SK-N-SH (cell line): ENCODE measurements around the gene NFE2. TPM values are rescaled to one million over a fixed set of nuclear protein-coding genes. Genes with fewer than 3 reads are reported as not detected.

Experiments
- CTCF ChIA-PET: fragments of 300-600, 350-600 bp; formaldehyde crosslinking; extraction: SDS; loops from one replicate; lab custom pipeline; 2021; lab: Yijun Ruan, JAX
- POLR2A ChIA-PET: fragments of 350-600 bp; sonication (Branson Sonifier 250); formaldehyde crosslinking; extraction: SDS; loops from one replicate; lab custom pipeline; 2020; ENCODE audit warnings: antibody characterized with exemption, inconsistent platforms; lab: Yijun Ruan, JAX
- DNase-seq: peaks from one replicate; pipeline ENCODE4 v3.0.0; 2012
- H2AFZ ChIP-seq: fragments of 200-600 bp; sonication (generic); 2 replicates; pipeline ENCODE4 v1.8.1; 2016; ENCODE audit warnings: antibody characterized with exemption, mild to moderate bottlenecking, low read depth
- H3F3A ChIP-seq: fragments of 200-600 bp; sonication (generic); replicated peaks from 2 replicates; pipeline ENCODE3; 2016; ENCODE audit warnings: antibody characterized with exemption, mild to moderate bottlenecking; ENCODE audit not compliant: insufficient read depth
- H3K27ac ChIP-seq, 2 experiments: fragments of 200-500 bp in 1 of 2; fragments of 200-600 bp in 1 of 2; sonication (Bioruptor generic) in 1 of 2; sonication (generic), shearing (Covaris generic) in 1 of 2; 2 replicates each; pipeline versions ENCODE4 v1.5.1 to v1.6.1; 2014 to 2016; ENCODE audit warnings: low read depth in 2 of 2, inconsistent platforms in 1 of 2, low read length in 1 of 2, mild to moderate bottlenecking in 1 of 2, mixed read lengths in 1 of 2
- H3K27me3 ChIP-seq: fragments of 200-600 bp; sonication (generic), shearing (Covaris generic); 2 replicates; pipeline ENCODE4 v1.6.1; 2016; ENCODE audit warnings: mixed run types; ENCODE audit not compliant: insufficient read depth
- H3K36me3 ChIP-seq, 2 experiments: fragments of 200-500 bp in 1 of 2; fragments of 200-600 bp in 1 of 2; sonication (Bioruptor generic) in 1 of 2; sonication (generic) in 1 of 2; replicated peaks in 1 of 2; 2 replicates each; pipeline versions ENCODE3 to v1.5.1; 2014 to 2016; ENCODE audit warnings: low read length in 1 of 2, mild to moderate bottlenecking in 1 of 2; ENCODE audit not compliant: insufficient read depth in 2 of 2, control insufficient read depth in 1 of 2
- H3K4me1 ChIP-seq, 2 experiments: fragments of 200-500 bp in 1 of 2; fragments of 200-600 bp in 1 of 2; sonication (Bioruptor generic) in 1 of 2; sonication (generic), shearing (Covaris generic) in 1 of 2; 2 replicates each; pipeline versions ENCODE4 v1.5.1 to v1.6.1; 2014 to 2016; ENCODE audit warnings: low read depth in 1 of 2, low read length in 1 of 2, mixed run types in 1 of 2; ENCODE audit not compliant: insufficient read depth in 2 of 2, control insufficient read depth in 1 of 2
- H3K4me2 ChIP-seq: fragments of 200-600 bp; sonication (generic), shearing (Covaris generic); 2 replicates; pipeline ENCODE4 v1.6.1; 2017; ENCODE audit warnings: mixed run types
- H3K4me3 ChIP-seq, 2 experiments: fragments of 200-500 bp in 1 of 2; fragments of 200-600 bp in 1 of 2; sonication (Bioruptor generic) in 1 of 2; sonication (generic), shearing (Covaris generic) in 1 of 2; 2 replicates each; pipeline versions ENCODE4 v1.5.1 to v1.8.1; 2014 to 2016; ENCODE audit warnings: low read depth in 2 of 2, inconsistent platforms in 1 of 2, low read length in 1 of 2, mild to moderate bottlenecking in 1 of 2, mixed read lengths in 1 of 2, moderate library complexity in 1 of 2
- H3K79me2 ChIP-seq: fragments of 200-600 bp; sonication (generic); 2 replicates; pipeline ENCODE4 v1.8.1; 2017; ENCODE audit warnings: mild to moderate bottlenecking; ENCODE audit not compliant: insufficient read depth
- H3K9ac ChIP-seq: fragments of 200-600 bp; sonication (generic); 2 replicates; pipeline ENCODE4 v1.6.1; 2017; ENCODE audit warnings: mixed run types
- H3K9me2 ChIP-seq: fragments of 200-600 bp; sonication (generic); 2 replicates; pipeline ENCODE4 v1.6.1; 2017; ENCODE audit warnings: mixed run types
- H3K9me3 ChIP-seq: fragments of 200-600 bp; sonication (generic); 2 replicates; pipeline ENCODE4 v1.6.1; 2017; ENCODE audit warnings: mixed run types, mild to moderate bottlenecking, moderate library complexity
- H4K20me1 ChIP-seq: fragments of 200-600 bp; sonication (generic); 2 replicates; pipeline ENCODE4 v1.6.1; 2017; ENCODE audit warnings: mild to moderate bottlenecking, mixed run types; ENCODE audit not compliant: insufficient read depth
- CHD2 ChIP-seq: fragments of 150-350 bp; IDR thresholded peaks from 2 replicates; pipeline ENCODE4 v1.6.1; 2018; ENCODE audit warnings: low read length; ENCODE audit not compliant: partially characterized antibody
- ELF1 ChIP-seq: IDR thresholded peaks from 2 replicates; pipeline ENCODE4 v1.4.0; 2012
- EP300 ChIP-seq, 2 experiments: IDR thresholded peaks; 2 replicates each; pipeline versions ENCODE4 v1.4.0 to v1.6.1; 2012; ENCODE audit warnings: borderline replicate concordance in 1 of 2, low read depth in 1 of 2, low read length in 1 of 2
- EZH2phosphoT487 ChIP-seq: fragments of 200-600 bp; sonication (generic); IDR thresholded peaks from 2 replicates; pipeline ENCODE4 v1.6.1; 2017; ENCODE audit warnings: low read depth, mixed run types, mild to moderate bottlenecking, antibody characterized with exemption, moderate library complexity, borderline replicate concordance
- FOSL2 ChIP-seq: IDR thresholded peaks from 2 replicates; pipeline ENCODE4 v1.4.0; 2012; ENCODE audit warnings: low read depth, mild to moderate bottlenecking, moderate library complexity, borderline replicate concordance
- FOXJ3 ChIP-seq: sonication (generic); formaldehyde crosslinking; IDR thresholded peaks from 2 replicates; pipeline ENCODE4 v1.5.1; 2020; ENCODE audit warnings: mild to moderate bottlenecking, missing genetic modification reagents
- GABPA ChIP-seq: IDR thresholded peaks from 2 replicates; pipeline ENCODE4 v1.4.0; 2012; ENCODE audit warnings: low read depth, mild to moderate bottlenecking
- MXI1 ChIP-seq: IDR thresholded peaks from 2 replicates; pipeline ENCODE4 v1.6.1; 2012; ENCODE audit warnings: mild to moderate bottlenecking, low read depth, low read length, improper control_type of control experiment
- NFIC ChIP-seq: IDR thresholded peaks from 2 replicates; pipeline ENCODE4 v1.4.0; 2012; ENCODE audit warnings: borderline replicate concordance
- NRF1 ChIP-seq: IDR thresholded peaks from 2 replicates; pipeline ENCODE4 v1.6.1; 2012; ENCODE audit warnings: low read depth, mild to moderate bottlenecking, low read length
- POLR2AphosphoS5 ChIP-seq: IDR thresholded peaks from 2 replicates; pipeline ENCODE4 v1.6.1; 2012; ENCODE audit warnings: low read depth, low read length
- RAD21 ChIP-seq: IDR thresholded peaks from 2 replicates; pipeline ENCODE4 v1.6.1; 2012; ENCODE audit warnings: mild to moderate bottlenecking, low read length
- RCOR1 ChIP-seq: fragments of 150-350 bp; IDR thresholded peaks from 2 replicates; pipeline ENCODE4 v1.6.1; 2017; ENCODE audit warnings: antibody characterized with exemption, low read length
- RFX5 ChIP-seq: IDR thresholded peaks from 2 replicates; pipeline ENCODE4 v1.6.1; 2012; ENCODE audit warnings: mild to moderate bottlenecking, improper control_type of control experiment, low read length
- RXRA ChIP-seq: IDR thresholded peaks from 2 replicates; pipeline ENCODE4 v1.4.0; 2012; ENCODE audit warnings: low read depth, mild to moderate bottlenecking, borderline replicate concordance
- SIN3A ChIP-seq: IDR thresholded peaks from 2 replicates; pipeline ENCODE4 v1.6.1; 2012; ENCODE audit warnings: low read depth, mild to moderate bottlenecking, low read length, moderate library complexity, borderline replicate concordance
- SMC3 ChIP-seq: IDR thresholded peaks from 2 replicates; pipeline ENCODE4 v1.6.1; 2012; ENCODE audit warnings: low read depth, low read length, improper control_type of control experiment
- TAF1 ChIP-seq: IDR thresholded peaks from 2 replicates; pipeline ENCODE4 v1.6.1; 2012; ENCODE audit warnings: low read depth, mild to moderate bottlenecking, low read length, moderate library complexity, borderline replicate concordance
- TCF12 ChIP-seq: IDR thresholded peaks from 2 replicates; pipeline ENCODE4 v1.4.0; 2012
- TEAD4 ChIP-seq: IDR thresholded peaks from 2 replicates; pipeline ENCODE4 v1.4.0; 2012; ENCODE audit warnings: mild to moderate bottlenecking, borderline replicate concordance; ENCODE audit not compliant: insufficient read depth
- YY1 ChIP-seq: IDR thresholded peaks from 2 replicates; pipeline ENCODE4 v1.4.0; 2012; ENCODE audit warnings: low read depth, mild to moderate bottlenecking
- WGBS: methylation state at CpG from one replicate; pipeline ENCODE4 v1.1.6; 2017; ENCODE audit warnings: low lambda C conversion rate; 5-methylcytosine and 5-hydroxymethylcytosine counted together
- polyA plus RNA-seq, 3 experiments: library from polyadenylated mRNA; depleted of rRNA; stranded (reverse); fragments of >200 nt; gene quantifications; 2 replicates each; pipeline ENCODE4 v1.2.3, GENCODE V29; 2012
- TF ChIP-seq, protein P1 (sequence below): IDR thresholded peaks from 2 replicates; pipeline ENCODE4; 2012
- TF ChIP-seq, protein P2 (sequence below): fragments of 150-350 bp; IDR thresholded peaks from 2 replicates; pipeline ENCODE4 v1.6.1; 2017; ENCODE audit warnings: antibody characterized with exemption, low read length, low read depth, borderline replicate concordance
- TF ChIP-seq, protein P3 (sequence below): fragments of 150-350 bp; IDR thresholded peaks from 2 replicates; pipeline ENCODE4 v1.6.1; 2016; ENCODE audit warnings: mild to moderate bottlenecking, low read depth, low read length
- TF ChIP-seq, protein P4 (sequence below): IDR thresholded peaks from 2 replicates; pipeline ENCODE4 v1.4.0; 2012; ENCODE audit warnings: low read depth
- TF ChIP-seq, protein P5 (sequence below): fragments of 200-600 bp; sonication (generic); IDR thresholded peaks from 2 replicates; pipeline ENCODE4 v1.6.1; 2017; ENCODE audit warnings: antibody characterized with exemption, mild to moderate bottlenecking, moderate library complexity

The NFE2 gene
- polyA plus RNA-seq, 1 of the 3 experiments (the other 2 are of a cell fraction) = 0.25 TPM

DNA sequence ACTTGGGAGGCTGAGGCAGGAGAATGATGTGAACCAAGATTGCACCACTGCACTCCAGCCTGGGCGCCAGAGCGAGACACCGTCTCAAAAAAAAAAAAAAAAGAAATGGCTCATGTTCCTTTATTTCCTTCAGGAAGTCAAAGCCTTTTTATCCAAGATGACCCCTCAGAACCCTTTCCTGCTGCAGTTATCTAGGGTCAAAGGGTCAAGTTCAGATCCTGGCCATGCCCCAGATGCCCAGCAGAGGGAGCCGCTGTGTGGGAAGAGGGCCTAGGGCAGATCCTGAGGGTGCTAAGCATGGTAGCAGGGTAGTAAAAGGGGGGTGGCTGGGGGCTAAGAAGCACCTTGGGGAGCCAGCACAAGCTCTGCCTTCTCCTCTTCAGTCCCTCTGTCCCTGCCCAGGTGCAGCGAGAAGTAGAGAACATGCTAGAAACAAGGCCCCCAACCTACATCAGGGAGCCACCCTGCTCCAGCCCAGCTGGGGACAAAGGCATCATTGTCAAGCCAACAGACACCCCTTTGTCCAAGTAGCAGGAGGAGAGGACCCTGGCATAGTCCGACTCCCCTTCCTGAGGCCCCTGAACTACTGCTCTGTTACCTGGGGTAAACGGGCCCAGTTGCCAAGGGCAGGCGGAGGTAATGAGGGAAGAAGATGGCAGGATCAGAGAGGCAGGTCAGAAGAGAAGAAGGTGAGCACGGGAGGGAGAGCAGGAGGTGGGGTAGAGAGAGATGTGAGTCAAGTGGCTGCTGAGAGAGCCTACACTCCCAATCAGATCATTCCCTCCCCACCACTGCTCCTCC is 6.5 kb downstream of the NFE2 start:
- ChIA-PET CTCF (interaction anchor here (0.6 to 9.7 kb wide), 21 partner anchors 8 to 277 kb away, joined by 3 to 86 read pairs (median 4); partner anchors contain the start of gene COPZ1), POLR2A (interaction anchor here (3.2 kb wide), 1 partner anchor 14 kb away, joined by 12 read pairs; the partner anchor contains the start of genes CBX5 and HNRNPA1)
- Histone ChIP-seq H3K27ac (no peak overlapping the region), H3K4me3 (peak overlapping the region in 1 of 2 experiments; percentile 40; a peak in 1 of 4 replicates), H2AFZ (no peak overlapping the region), H3K79me2 (no peaks in the 10 kb centered on the region), H3K36me3 (no peaks in the 10 kb centered on the region), H3K4me2 (no peak overlapping the region), H4K20me1 (no peaks in the 10 kb centered on the region), H3K9me3 (no peaks in the 10 kb centered on the region), H3K9ac (no peak overlapping the region), H3F3A (peaks cover 15% of the 10 kb centered on the region), H3K9me2 (no peaks in the 10 kb centered on the region), H3K4me1 (peaks cover 0 to 2% of the 10 kb centered on the region in 2 experiments; a peak in 1 of 4 replicates), H3K27me3 (no peaks in the 10 kb centered on the region)
- 70% methylated on average over 8 of the region's 9 CpGs for WGBS
- DNase-seq = peak; percentile 71
- no peak for TF ChIP-seq EZH2phosphoT487
- peak; percentile 73 for TF ChIP-seq SMC3
- TF ChIP-seq, protein P1, sequence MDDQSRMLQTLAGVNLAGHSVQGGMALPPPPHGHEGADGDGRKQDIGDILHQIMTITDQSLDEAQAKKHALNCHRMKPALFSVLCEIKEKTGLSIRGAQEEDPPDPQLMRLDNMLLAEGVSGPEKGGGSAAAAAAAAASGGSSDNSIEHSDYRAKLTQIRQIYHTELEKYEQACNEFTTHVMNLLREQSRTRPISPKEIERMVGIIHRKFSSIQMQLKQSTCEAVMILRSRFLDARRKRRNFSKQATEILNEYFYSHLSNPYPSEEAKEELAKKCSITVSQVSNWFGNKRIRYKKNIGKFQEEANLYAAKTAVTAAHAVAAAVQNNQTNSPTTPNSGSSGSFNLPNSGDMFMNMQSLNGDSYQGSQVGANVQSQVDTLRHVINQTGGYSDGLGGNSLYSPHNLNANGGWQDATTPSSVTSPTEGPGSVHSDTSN = no peak
- no peak for TF ChIP-seq GABPA
- no peak for TF ChIP-seq MXI1
- TF ChIP-seq EP300 (IDR thresholded peaks at IDR 0.05; ENCODE audit: borderline replicate concordance in 1 of 2, low read depth in 1 of 2, low read length in 1 of 2) = no peak
- TF ChIP-seq RXRA = peak; percentile 47; the same call in 1 of the 2 replicates
- no peak for TF ChIP-seq FOSL2
- no peak for TF ChIP-seq SIN3A
- no peak for TF ChIP-seq RCOR1
- TF ChIP-seq RAD21 = peak; percentile 61
- TF ChIP-seq RFX5 = no peak
- TF ChIP-seq TAF1 = no peak
- TF ChIP-seq, protein P2, sequence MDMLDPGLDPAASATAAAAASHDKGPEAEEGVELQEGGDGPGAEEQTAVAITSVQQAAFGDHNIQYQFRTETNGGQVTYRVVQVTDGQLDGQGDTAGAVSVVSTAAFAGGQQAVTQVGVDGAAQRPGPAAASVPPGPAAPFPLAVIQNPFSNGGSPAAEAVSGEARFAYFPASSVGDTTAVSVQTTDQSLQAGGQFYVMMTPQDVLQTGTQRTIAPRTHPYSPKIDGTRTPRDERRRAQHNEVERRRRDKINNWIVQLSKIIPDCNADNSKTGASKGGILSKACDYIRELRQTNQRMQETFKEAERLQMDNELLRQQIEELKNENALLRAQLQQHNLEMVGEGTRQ = no peak
- no peak for TF ChIP-seq NRF1
- TF ChIP-seq YY1 = no peak
- TF ChIP-seq, protein P3, sequence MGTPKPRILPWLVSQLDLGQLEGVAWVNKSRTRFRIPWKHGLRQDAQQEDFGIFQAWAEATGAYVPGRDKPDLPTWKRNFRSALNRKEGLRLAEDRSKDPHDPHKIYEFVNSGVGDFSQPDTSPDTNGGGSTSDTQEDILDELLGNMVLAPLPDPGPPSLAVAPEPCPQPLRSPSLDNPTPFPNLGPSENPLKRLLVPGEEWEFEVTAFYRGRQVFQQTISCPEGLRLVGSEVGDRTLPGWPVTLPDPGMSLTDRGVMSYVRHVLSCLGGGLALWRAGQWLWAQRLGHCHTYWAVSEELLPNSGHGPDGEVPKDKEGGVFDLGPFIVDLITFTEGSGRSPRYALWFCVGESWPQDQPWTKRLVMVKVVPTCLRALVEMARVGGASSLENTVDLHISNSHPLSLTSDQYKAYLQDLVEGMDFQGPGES = no peak
- TF ChIP-seq FOXJ3 = no peak
- TF ChIP-seq, protein P4, sequence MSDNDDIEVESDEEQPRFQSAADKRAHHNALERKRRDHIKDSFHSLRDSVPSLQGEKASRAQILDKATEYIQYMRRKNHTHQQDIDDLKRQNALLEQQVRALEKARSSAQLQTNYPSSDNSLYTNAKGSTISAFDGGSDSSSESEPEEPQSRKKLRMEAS = no peak
- TF ChIP-seq CHD2 = no peak
- no peak for TF ChIP-seq NFIC
- TF ChIP-seq, protein P5, sequence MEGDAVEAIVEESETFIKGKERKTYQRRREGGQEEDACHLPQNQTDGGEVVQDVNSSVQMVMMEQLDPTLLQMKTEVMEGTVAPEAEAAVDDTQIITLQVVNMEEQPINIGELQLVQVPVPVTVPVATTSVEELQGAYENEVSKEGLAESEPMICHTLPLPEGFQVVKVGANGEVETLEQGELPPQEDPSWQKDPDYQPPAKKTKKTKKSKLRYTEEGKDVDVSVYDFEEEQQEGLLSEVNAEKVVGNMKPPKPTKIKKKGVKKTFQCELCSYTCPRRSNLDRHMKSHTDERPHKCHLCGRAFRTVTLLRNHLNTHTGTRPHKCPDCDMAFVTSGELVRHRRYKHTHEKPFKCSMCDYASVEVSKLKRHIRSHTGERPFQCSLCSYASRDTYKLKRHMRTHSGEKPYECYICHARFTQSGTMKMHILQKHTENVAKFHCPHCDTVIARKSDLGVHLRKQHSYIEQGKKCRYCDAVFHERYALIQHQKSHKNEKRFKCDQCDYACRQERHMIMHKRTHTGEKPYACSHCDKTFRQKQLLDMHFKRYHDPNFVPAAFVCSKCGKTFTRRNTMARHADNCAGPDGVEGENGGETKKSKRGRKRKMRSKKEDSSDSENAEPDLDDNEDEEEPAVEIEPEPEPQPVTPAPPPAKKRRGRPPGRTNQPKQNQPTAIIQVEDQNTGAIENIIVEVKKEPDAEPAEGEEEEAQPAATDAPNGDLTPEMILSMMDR = peak; percentile 76
- TF ChIP-seq TCF12 = no peak
- no peak for TF ChIP-seq TEAD4
- TF ChIP-seq POLR2AphosphoS5 = no peak
- no peak for TF ChIP-seq ELF1
